Natural killer cell (primary cell): ENCODE measurements around the gene CHST9. TPM values are rescaled to one million over a fixed set of nuclear protein-coding genes. Genes with fewer than 3 reads are reported as not detected.

Experiments used
- ATAC-seq, 3 donors: fragments of 150-1000 bp in 2 of 3; fragments of 200-7000 bp in 1 of 3; cut with Tn5 transposase; 1 replicate in 1 of 3; 2 replicates in 2 of 3; pipeline ENCODE4 v1.10.0; 2021; ENCODE audit warnings: mild to moderate bottlenecking in 2 of 3, moderate library complexity in 2 of 3
- DNase-seq, 2 donors: peaks; one replicate each; pipeline versions ENCODE4 v3.0.0 to v3.0.0-alpha.2; 2013 to 2021; ENCODE audit warnings: mixed read lengths in 1 of 2
- H3K27ac ChIP-seq: one replicate; pipeline ENCODE4 v1.5.1; 2013; ENCODE audit warnings: mild to moderate bottlenecking, low read length
- H3K27me3 ChIP-seq: one replicate; pipeline ENCODE4 v1.6.1; 2013; ENCODE audit warnings: low read length; ENCODE audit not compliant: control insufficient read depth, insufficient read depth
- H3K36me3 ChIP-seq: one replicate; pipeline ENCODE4 v1.6.1; 2013; ENCODE audit warnings: low read length; ENCODE audit not compliant: control insufficient read depth, insufficient read depth
- H3K4me1 ChIP-seq: one replicate; pipeline ENCODE4 v1.6.1; 2013; ENCODE audit warnings: low read length; ENCODE audit not compliant: control insufficient read depth, insufficient read depth
- H3K4me3 ChIP-seq: one replicate; pipeline ENCODE4 v1.5.1; 2013; ENCODE audit warnings: low read length
- H3K9me3 ChIP-seq: one replicate; pipeline ENCODE4 v1.6.1; 2013; ENCODE audit warnings: low read length; ENCODE audit not compliant: control insufficient read depth, insufficient read depth
- H3K27ac Mint-ChIP-seq, 2 donors: one replicate each; pipeline ENCODE4 v1.8.0; 2022; ENCODE audit warnings: mild to moderate bottlenecking in 2 of 2, mixed read lengths in 2 of 2, moderate library complexity in 1 of 2
- H3K27me3 Mint-ChIP-seq, 2 donors: one replicate each; pipeline ENCODE4 v1.8.0; 2022; ENCODE audit warnings: low read depth in 2 of 2, mixed read lengths in 2 of 2
- H3K36me3 Mint-ChIP-seq: one replicate; pipeline ENCODE4 v1.8.0; 2022; ENCODE audit warnings: mixed read lengths
- H3K4me1 Mint-ChIP-seq, 2 donors: one replicate each; pipeline ENCODE4 v1.8.0; 2022; ENCODE audit warnings: mixed read lengths in 2 of 2
- H3K4me3 Mint-ChIP-seq: one replicate; pipeline ENCODE4 v1.8.0; 2022; ENCODE audit warnings: mild to moderate bottlenecking, moderate library complexity, mixed read lengths
- H3K9me3 Mint-ChIP-seq, 2 donors: one replicate each; pipeline ENCODE4 v1.8.0; 2022; ENCODE audit warnings: mixed read lengths in 2 of 2
- CTCF ChIP-seq: fragments of 200-600 bp; IDR thresholded peaks from one replicate; pipeline ENCODE4 v1.8.0; 2022; ENCODE audit warnings: antibody characterized with exemption
- WGBS: methylation state at CpG from one replicate; pipeline ENCODE4 v1.1.7; 2013; ENCODE audit warnings: missing lambda C conversion rate; ENCODE audit not compliant: insufficient coverage; 5-methylcytosine and 5-hydroxymethylcytosine counted together
- intact Hi-C: fragments of 100-400 bp; cut with micrococcal nuclease; formaldehyde crosslinking; loops from one replicate; pipeline ENCODE4 v1.14.2; 2022
- total RNA-seq, 4 donors: library from RNA; stranded (reverse); fragments of 120-200 nt in 1 of 4; gene quantifications; one replicate each; pipeline versions ENCODE4 v1.2.3 to v1.2.4, GENCODE V29; 2013 to 2022

CHST9 gene
- total RNA-seq, 3 donors from 2014 or later (not counting 1 experiment from before 2014, with no cell fraction given) = not detected

GRCh38 chr18:27206411-27206810 lies 21.3 kb upstream of the CHST9 start:
- no peak overlapping the region for H3K4me3 ChIP-seq
- no peak for TF ChIP-seq CTCF

GRCh38 chr18:27202741-27203140 lies 17.6 kb upstream of the CHST9 start:
- no peak for ATAC-seq
- intact Hi-C loops = no loop called here
- H3K9me3 ChIP-seq = no peaks in the 10 kb centered on the region

More at GRCh38 chr18:27206411-27206810, 21.3 kb upstream of the CHST9 start:
- no peaks in the 10 kb centered on the region for H3K36me3 ChIP-seq
- WGBS = 77% methylated on average over 3 of the region's 3 CpGs
- ATAC-seq (no peak), DNase-seq (no peak)
- no peaks in the 10 kb centered on the region for H3K4me1 Mint-ChIP-seq
- no peaks in the 10 kb centered on the region for H3K27me3 Mint-ChIP-seq
- no peaks in the 10 kb centered on the region for H3K9me3 ChIP-seq
- H3K4me3 Mint-ChIP-seq = no peak overlapping the region
- H3K27ac ChIP-seq = no peak overlapping the region
- no peaks in the 10 kb centered on the region for H3K36me3 Mint-ChIP-seq
- intact Hi-C loops = no loop called here
- no peaks in the 10 kb centered on the region for H3K4me1 ChIP-seq
- H3K27me3 ChIP-seq = no peaks in the 10 kb centered on the region
- H3K27ac Mint-ChIP-seq = no peak overlapping the region
- H3K9me3 Mint-ChIP-seq = peaks cover 0 to 13% of the 10 kb centered on the region in 2 donors

GRCh38 chr18:27198036-27198435 lies 12.9 kb upstream of the CHST9 start:
- intact Hi-C loops = no loop called here
- DNase-seq = no peak
- Mint-ChIP-seq H3K4me1 (no peaks in the 10 kb centered on the region), H3K9me3 (peaks cover 2 to 8% of the 10 kb centered on the region in 2 donors), H3K27ac (no peak overlapping the region), H3K36me3 (no peaks in the 10 kb centered on the region), H3K4me3 (no peak overlapping the region), H3K27me3 (no peaks in the 10 kb centered on the region)
- ATAC-seq = no peak
- Histone ChIP-seq H3K9me3 (no peaks in the 10 kb centered on the region), H3K27ac (no peak overlapping the region), H3K36me3 (no peaks in the 10 kb centered on the region), H3K4me3 (no peak overlapping the region), H3K27me3 (no peaks in the 10 kb centered on the region), H3K4me1 (no peaks in the 10 kb centered on the region)
- TF ChIP-seq CTCF = no peak
- 97% methylated on average over 3 of the region's 3 CpGs for WGBS

More at GRCh38 chr18:27202741-27203140, 17.6 kb upstream of the CHST9 start:
- no peaks in the 10 kb centered on the region for H3K4me1 Mint-ChIP-seq
- TF ChIP-seq CTCF = no peak
- H3K27ac ChIP-seq = no peak overlapping the region
- DNase-seq = no peak
- no peaks in the 10 kb centered on the region for H3K27me3 Mint-ChIP-seq
- 83% methylated on average over 2 of the region's 2 CpGs for WGBS
- H3K27ac Mint-ChIP-seq = no peak overlapping the region
- peaks cover 0 to 5% of the 10 kb centered on the region in 2 donors for H3K9me3 Mint-ChIP-seq
- no peaks in the 10 kb centered on the region for H3K4me1 ChIP-seq
- H3K36me3 ChIP-seq = no peaks in the 10 kb centered on the region
- no peak overlapping the region for H3K4me3 Mint-ChIP-seq
- H3K27me3 ChIP-seq = no peaks in the 10 kb centered on the region
- H3K36me3 Mint-ChIP-seq = no peaks in the 10 kb centered on the region
- no peak overlapping the region for H3K4me3 ChIP-seq

GRCh38 chr18:27188309-27188708 lies 3.2 kb upstream of the CHST9 start:
- ATAC-seq (no peak), DNase-seq (no peak)
- peaks cover 8% of the 10 kb centered on the region for H3K27me3 ChIP-seq
- Mint-ChIP-seq H3K27me3 (peaks cover 9 to 11% of the 10 kb centered on the region in 2 donors), H3K27ac (no peak overlapping the region), H3K4me3 (no peak overlapping the region), H3K36me3 (peaks cover 8% of the 10 kb centered on the region), H3K4me1 (no peaks in the 10 kb centered on the region), H3K9me3 (peaks cover 3 to 11% of the 10 kb centered on the region in 2 donors)
- H3K27ac ChIP-seq = no peak overlapping the region
- no peaks in the 10 kb centered on the region for H3K9me3 ChIP-seq
- intact Hi-C loops = no loop called here
- no peaks in the 10 kb centered on the region for H3K36me3 ChIP-seq
- no peak for TF ChIP-seq CTCF
- H3K4me3 ChIP-seq = no peak overlapping the region
- 100% methylated on average over 1 of the region's 1 CpG for WGBS
- H3K4me1 ChIP-seq = no peaks in the 10 kb centered on the region
